ENCODE results near the gene CNTNAP5.

CNTNAP5 gene

GRCh38 chr2:124888431-124888830 lies 863.3 kb downstream of the CNTNAP5 start:
- DNase-seq (ENCODE audit: low read depth in 2 of 2): no peak

- DNase-seq (ENCODE audit: low read depth in 2 of 2): no peak
Observed at GRCh38 chr2:124894199-124894598, 869.1 kb downstream of the CNTNAP5 start.

GRCh38 chr2:124898827-124899226 lies 873.7 kb downstream of the CNTNAP5 start:
- DNase-seq (ENCODE audit: low read depth in 2 of 2): no peak

- no peak for DNase-seq (ENCODE audit: low read depth in 2 of 2)
Observed at GRCh38 chr2:124908411-124908810, 883.3 kb downstream of the CNTNAP5 start.

GRCh38 chr2:124911560-124911959 lies 886.5 kb downstream of the CNTNAP5 start:
- no peak for DNase-seq (ENCODE audit: low read depth in 2 of 2)

GRCh38 chr2:124913868-124914267 lies 888.8 kb downstream of the CNTNAP5 start:
- DNase-seq (ENCODE audit: low read depth in 2 of 2): no peak

- DNase-seq (ENCODE audit: low read depth in 2 of 2): no peak
Observed at GRCh38 chr2:124915567-124915966, 890.5 kb downstream of the CNTNAP5 start.

- DNase-seq (ENCODE audit: low read depth in 2 of 2): no peak
Observed at GRCh38 chr2:124919296-124919695, 894.2 kb downstream of the CNTNAP5 start.

- no peak for DNase-seq (ENCODE audit: low read depth in 2 of 2)
Observed at GRCh38 chr2:124920448-124920847, 895.4 kb downstream of the CNTNAP5 start.

- DNase-seq (ENCODE audit: low read depth in 2 of 2): no peak
Observed at GRCh38 chr2:124921191-124921590, 896.1 kb downstream of the CNTNAP5 start.

GRCh38 chr2:124923097-124923496 lies 898.0 kb downstream of the CNTNAP5 start:
- no peak for DNase-seq (ENCODE audit: low read depth in 2 of 2)

GRCh38 chr2:124933883-124934282 lies 908.8 kb downstream of the CNTNAP5 start:
- no peak for DNase-seq (ENCODE audit: low read depth in 2 of 2)

- DNase-seq (ENCODE audit: low read depth in 2 of 2): no peak
Observed at GRCh38 chr2:124953921-124954320, 928.8 kb downstream of the CNTNAP5 start.

- no peak for DNase-seq (ENCODE audit: low read depth in 2 of 2)
Observed at GRCh38 chr2:124959581-124959980, 934.5 kb downstream of the CNTNAP5 start.

GRCh38 chr2:124961132-124961531 lies 936.0 kb downstream of the CNTNAP5 start:
- DNase-seq (ENCODE audit: low read depth in 2 of 2): no peak

All from stimulated activated CD4-positive, alpha-beta T cell treated with anti-CD3 and anti-CD28 coated beads, Interleukin-4, amount 100 ng/mL, for 48 hours (primary cell).